ENCODE data around the gene C9orf152.

Gene C9orf152

GRCh38 chr9:110191615-110192014, 16.3 kb downstream of the C9orf152 start:
- no peak for TF ChIP-seq CTCF (IDR thresholded peaks at IDR 0.05; ENCODE audit: borderline replicate concordance, control extremely low read depth, extremely low read depth, insufficient read depth, missing control alignments)
- in situ Hi-C loops (cut with MboI; ENCODE audit: low sequenced_read_pairs, unreplicated experiment) = loop anchor here (25.0 kb wide), 2 partner anchors 604 to 1096 kb away; no protein-coding TSS in a partner anchor
- no peak for DNase-seq (ENCODE audit: low spot score)

- no peak for TF ChIP-seq CTCF (IDR thresholded peaks at IDR 0.05; ENCODE audit: borderline replicate concordance, control extremely low read depth, extremely low read depth, insufficient read depth, missing control alignments)
- in situ Hi-C loops (cut with MboI; ENCODE audit: low sequenced_read_pairs, unreplicated experiment) = loop anchor here (25.0 kb wide), 2 partner anchors 602 to 1098 kb away; no protein-coding TSS in a partner anchor
- DNase-seq (ENCODE audit: low spot score) = no peak
Observed at GRCh38 chr9:110189559-110190320, 18.2 kb downstream of the C9orf152 start.

- in situ Hi-C loops (cut with MboI; ENCODE audit: low sequenced_read_pairs, unreplicated experiment) = loop anchor here (25.0 kb wide), 2 partner anchors 602 to 1098 kb away; no protein-coding TSS in a partner anchor
- TF ChIP-seq CTCF (IDR thresholded peaks at IDR 0.05; ENCODE audit: borderline replicate concordance, control extremely low read depth, extremely low read depth, insufficient read depth, missing control alignments) = no peak
- DNase-seq (ENCODE audit: low spot score) = no peak
Observed at GRCh38 chr9:110188991-110189390, 19.0 kb downstream of the C9orf152 start.

- no peak for DNase-seq (ENCODE audit: low spot score)
- in situ Hi-C loops (cut with MboI; ENCODE audit: low sequenced_read_pairs, unreplicated experiment) = loop anchor here (25.0 kb wide), 2 partner anchors 601 to 1099 kb away; no protein-coding TSS in a partner anchor
- TF ChIP-seq CTCF (IDR thresholded peaks at IDR 0.05; ENCODE audit: borderline replicate concordance, control extremely low read depth, extremely low read depth, insufficient read depth, missing control alignments) = no peak
Observed at GRCh38 chr9:110188101-110188500, 19.9 kb downstream of the C9orf152 start.

GRCh38 chr9:110187126-110187525, 20.8 kb downstream of the C9orf152 start:
- no peak for TF ChIP-seq CTCF (IDR thresholded peaks at IDR 0.05; ENCODE audit: borderline replicate concordance, control extremely low read depth, extremely low read depth, insufficient read depth, missing control alignments)
- in situ Hi-C loops (cut with MboI; ENCODE audit: low sequenced_read_pairs, unreplicated experiment) = loop anchor here (25.0 kb wide), 2 partner anchors 600 to 1100 kb away; no protein-coding TSS in a partner anchor
- no peak for DNase-seq (ENCODE audit: low spot score)

GRCh38 chr9:110186254-110186653, 21.7 kb downstream of the C9orf152 start:
- no peak for DNase-seq (ENCODE audit: low spot score)
- TF ChIP-seq CTCF (IDR thresholded peaks at IDR 0.05; ENCODE audit: borderline replicate concordance, control extremely low read depth, extremely low read depth, insufficient read depth, missing control alignments) = no peak
- in situ Hi-C loops (cut with MboI; ENCODE audit: low sequenced_read_pairs, unreplicated experiment) = loop anchor here (25.0 kb wide), 2 partner anchors 599 to 1101 kb away; no protein-coding TSS in a partner anchor
